ENCODE data around the gene DIAPH3. TPM values are rescaled to one million over a fixed set of nuclear protein-coding genes. Genes with fewer than 3 reads are reported as not detected.

The DIAPH3 gene
- total RNA-seq, 2 donors from 2014 or later, result 7.1 to 8.0 TPM

- Histone ChIP-seq H3K4me3 (no peak overlapping the region), H3K4me1 (ENCODE audit: control insufficient read depth in 1 of 2, low read depth in 2 of 2) (no peaks in the 10 kb centered on the region), H3K9me3 (no peaks in the 10 kb centered on the region), H3K27me3 (replicated peaks; ENCODE audit: insufficient read depth) (no peaks in the 10 kb centered on the region), H3K36me3 (no peaks in the 10 kb centered on the region), H3K27ac (no peak overlapping the region)
- no peak for DNase-seq (ENCODE audit: low spot score)
- no peak for ATAC-seq (ENCODE audit: insufficient number of reproducible peaks, low FRiP score, low read depth)
- no peak for TF ChIP-seq CTCF (IDR thresholded peaks at IDR 0.05)
Measured at GRCh38 chr13:59659981-59660380, 503.7 kb downstream of the DIAPH3 start.

GRCh38 chr13:59658738-59659330, 504.9 kb downstream of the DIAPH3 start:
- H3K27me3 ChIP-seq (replicated peaks; ENCODE audit: insufficient read depth), result no peaks in the 10 kb centered on the region
- ATAC-seq (ENCODE audit: insufficient number of reproducible peaks, low FRiP score, low read depth) (no peak), DNase-seq (ENCODE audit: low spot score) (no peak)
- H3K4me3 ChIP-seq, result no peak overlapping the region
- TF ChIP-seq CTCF (IDR thresholded peaks at IDR 0.05), result no peak
- no peak overlapping the region for H3K27ac ChIP-seq
- no peaks in the 10 kb centered on the region for H3K36me3 ChIP-seq
- no peaks in the 10 kb centered on the region for H3K9me3 ChIP-seq
- H3K4me1 ChIP-seq (ENCODE audit: control insufficient read depth in 1 of 2, low read depth in 2 of 2), result no peaks in the 10 kb centered on the region

- H3K27ac ChIP-seq, result no peak overlapping the region
- ATAC-seq (ENCODE audit: insufficient number of reproducible peaks, low FRiP score, low read depth), result no peak
- TF ChIP-seq CTCF (IDR thresholded peaks at IDR 0.05), result no peak
- H3K36me3 ChIP-seq, result no peaks in the 10 kb centered on the region
- H3K4me3 ChIP-seq, result no peak overlapping the region
- H3K9me3 ChIP-seq, result no peaks in the 10 kb centered on the region
- no peaks in the 10 kb centered on the region for H3K4me1 ChIP-seq (ENCODE audit: control insufficient read depth in 1 of 2, low read depth in 2 of 2)
- DNase-seq (ENCODE audit: low spot score), result no peak
- no peaks in the 10 kb centered on the region for H3K27me3 ChIP-seq (replicated peaks; ENCODE audit: insufficient read depth)
Measured at GRCh38 chr13:59658027-59658737, 505.5 kb downstream of the DIAPH3 start.

GRCh38 chr13:59653916-59654315, 509.8 kb downstream of the DIAPH3 start:
- TF ChIP-seq CTCF (IDR thresholded peaks at IDR 0.05), result no peak
- Histone ChIP-seq H3K27me3 (replicated peaks; ENCODE audit: insufficient read depth) (no peaks in the 10 kb centered on the region), H3K9me3 (no peaks in the 10 kb centered on the region), H3K27ac (no peak overlapping the region), H3K36me3 (no peaks in the 10 kb centered on the region), H3K4me3 (no peak overlapping the region), H3K4me1 (ENCODE audit: control insufficient read depth in 1 of 2, low read depth in 2 of 2) (no peaks in the 10 kb centered on the region)
- DNase-seq (ENCODE audit: low spot score), result no peak
- no peak for ATAC-seq (ENCODE audit: insufficient number of reproducible peaks, low FRiP score, low read depth)

GRCh38 chr13:59651479-59651878, 512.2 kb downstream of the DIAPH3 start:
- Histone ChIP-seq H3K9me3 (no peaks in the 10 kb centered on the region), H3K4me1 (ENCODE audit: control insufficient read depth in 1 of 2, low read depth in 2 of 2) (no peaks in the 10 kb centered on the region)
- TF ChIP-seq CTCF (IDR thresholded peaks at IDR 0.05), result no peak

More at GRCh38 chr13:59651479-59651878, 512.2 kb downstream of the DIAPH3 start:
- Histone ChIP-seq H3K27ac (no peak overlapping the region), H3K27me3 (replicated peaks; ENCODE audit: insufficient read depth) (no peaks in the 10 kb centered on the region), H3K4me3 (no peak overlapping the region), H3K36me3 (no peaks in the 10 kb centered on the region)
- no peak for DNase-seq (ENCODE audit: low spot score)
- ATAC-seq (ENCODE audit: insufficient number of reproducible peaks, low FRiP score, low read depth), result no peak

All from thoracic aorta (tissue), 2 donors.